GM19468 (cell line): Measurements from ENCODE around the gene ZNF646.

Source experiments
- ATAC-seq: cut with Tn5 transposase; IDR thresholded peaks from one replicate; pipeline ENCODE4 v1.9.1; 2021; ENCODE audit warnings: mild to moderate bottlenecking, moderate library complexity, moderate number of reproducible peaks; ENCODE audit not compliant: unreplicated experiment; ENCODE audit errors: extremely low read depth

ZNF646 gene

GRCh38 chr16:31073970-31074813 lies at the start of gene ZNF646, which contains the start of gene ZNF668:
Gene ZNF646 (plus strand): TSS chr16:31074422. CDS start chr16:31076325, 1,903 bp downstream.
Gene ZNF668 (minus strand): TSS chr16:31074240. CDS start chr16:31064459, 9,781 bp downstream.
- ATAC-seq: peak; percentile 28

- ATAC-seq: no peak
Measured at GRCh38 chr16:31025339-31025738, 48.9 kb upstream of the ZNF646 start.

GRCh38 chr16:31029272-31029671 lies 45.0 kb upstream of the ZNF646 start:
- ATAC-seq: no peak

- ATAC-seq: no peak
Measured at GRCh38 chr16:31031276-31031675, 42.9 kb upstream of the ZNF646 start.

GRCh38 chr16:31032736-31033708 lies 41.2 kb upstream of the ZNF646 start, which contains the start of gene STX4:
Gene STX4 (plus strand): TSS chr16:31033558. CDS start chr16:31033806, 248 bp downstream.
- ATAC-seq: peak; percentile 71

GRCh38 chr16:31033709-31034492 lies 40.3 kb upstream of the ZNF646 start:
- ATAC-seq: no peak

- no peak for ATAC-seq
Measured at GRCh38 chr16:31036691-31037090, 37.5 kb upstream of the ZNF646 start.

GRCh38 chr16:31038993-31039392 lies 35.2 kb upstream of the ZNF646 start:
- ATAC-seq: no peak

GRCh38 chr16:31042866-31043265 lies 31.4 kb upstream of the ZNF646 start:
- ATAC-seq: no peak

GRCh38 chr16:31043352-31043751 lies 30.9 kb upstream of the ZNF646 start:
- ATAC-seq: no peak

- no peak for ATAC-seq
Measured at GRCh38 chr16:31043898-31044481, 30.2 kb upstream of the ZNF646 start.

GRCh38 chr16:31050280-31051030 lies 23.8 kb upstream of the ZNF646 start:
- no peak for ATAC-seq

- ATAC-seq: no peak
Measured at GRCh38 chr16:31052114-31052513, 22.1 kb upstream of the ZNF646 start.

- ATAC-seq: no peak
Measured at GRCh38 chr16:31055613-31056012, 18.6 kb upstream of the ZNF646 start.

GRCh38 chr16:31061126-31061812 lies 13.0 kb upstream of the ZNF646 start:
- no peak for ATAC-seq

- ATAC-seq: no peak
Measured at GRCh38 chr16:31061813-31062440, 12.3 kb upstream of the ZNF646 start.

- no peak for ATAC-seq
Measured at GRCh38 chr16:31063495-31063842, 10.8 kb upstream of the ZNF646 start.
